GM18520 (cell line): Measurements from ENCODE around the gene ZBTB25.

Experiments used
- ATAC-seq: cut with Tn5 transposase; IDR thresholded peaks from one replicate; pipeline ENCODE4 v1.9.1; 2021; ENCODE audit not compliant: unreplicated experiment

The ZBTB25 gene

DNA sequence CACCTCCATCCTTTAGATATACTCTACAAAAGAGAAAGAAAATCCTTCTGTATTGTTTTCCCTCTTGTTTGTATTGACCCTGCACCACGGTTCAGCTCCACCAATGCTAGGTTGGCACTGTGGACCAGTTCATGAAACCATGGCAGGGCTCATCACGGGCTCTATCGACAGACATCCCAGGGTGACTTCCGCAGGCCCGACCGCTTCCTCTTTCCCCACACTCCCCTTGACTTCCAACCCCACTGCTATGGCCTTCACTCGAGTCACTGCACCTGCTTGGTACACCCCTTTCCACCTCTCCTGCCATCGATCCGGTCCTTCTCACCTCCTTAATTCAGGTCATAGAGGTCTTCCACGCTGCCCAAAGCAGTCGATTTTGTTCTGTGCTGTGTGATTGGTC lies 59.5 kb downstream of the ZBTB25 start:
- no peak for ATAC-seq

- no peak for ATAC-seq
Measured at GRCh38 chr14:64442300-64442988, 61.2 kb downstream of the ZBTB25 start.

DNA sequence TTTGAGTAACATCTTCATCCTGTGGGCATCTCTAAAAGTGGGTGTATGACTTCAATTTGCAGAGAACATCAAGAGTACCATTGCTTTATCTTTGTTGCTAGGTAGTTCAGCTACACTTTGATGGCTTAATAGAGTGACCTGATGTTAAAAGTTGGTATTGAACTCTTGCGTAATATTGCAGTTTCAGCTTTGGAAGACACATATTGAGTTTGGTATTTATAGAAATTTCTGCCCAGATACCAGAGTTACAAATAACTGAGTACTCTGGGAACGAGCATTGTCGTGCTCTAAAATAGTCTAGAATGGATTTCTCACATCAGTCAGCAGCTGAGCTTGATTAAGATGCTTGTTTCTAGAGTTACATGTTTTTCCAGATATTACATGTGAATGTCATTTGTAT lies 63.1 kb downstream of the ZBTB25 start:
- no peak for ATAC-seq

DNA sequence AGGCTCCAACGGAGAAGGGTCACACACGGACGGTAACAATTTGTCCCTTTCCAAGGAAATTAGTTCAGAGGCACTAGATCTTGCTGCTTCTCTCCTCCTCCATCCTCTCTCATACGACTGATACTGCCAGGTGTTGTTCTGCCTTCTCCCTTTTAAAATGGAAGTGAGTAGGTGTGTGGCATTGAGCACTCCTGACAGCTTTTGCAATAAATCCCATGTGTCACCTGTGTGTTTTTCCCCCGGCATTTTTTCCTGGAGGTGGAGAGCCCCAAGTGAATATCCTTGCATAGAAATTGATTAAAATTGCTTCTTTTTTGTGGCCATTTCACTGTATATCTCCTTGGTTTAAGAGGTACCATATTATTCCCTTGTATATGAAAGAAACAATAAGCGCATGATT lies 64.5 kb downstream of the ZBTB25 start:
- no peak for ATAC-seq

GRCh38 chr14:64438181-64438841 lies 65.3 kb downstream of the ZBTB25 start:
- no peak for ATAC-seq

GRCh38 chr14:64434528-64434927 lies 69.1 kb downstream of the ZBTB25 start:
- no peak for ATAC-seq

- no peak for ATAC-seq
Measured at GRCh38 chr14:64423987-64424386, 79.7 kb downstream of the ZBTB25 start.

- peak; percentile 73 for ATAC-seq
Measured at GRCh38 chr14:64422756-64423155, 80.9 kb downstream of the ZBTB25 start.

DNA sequence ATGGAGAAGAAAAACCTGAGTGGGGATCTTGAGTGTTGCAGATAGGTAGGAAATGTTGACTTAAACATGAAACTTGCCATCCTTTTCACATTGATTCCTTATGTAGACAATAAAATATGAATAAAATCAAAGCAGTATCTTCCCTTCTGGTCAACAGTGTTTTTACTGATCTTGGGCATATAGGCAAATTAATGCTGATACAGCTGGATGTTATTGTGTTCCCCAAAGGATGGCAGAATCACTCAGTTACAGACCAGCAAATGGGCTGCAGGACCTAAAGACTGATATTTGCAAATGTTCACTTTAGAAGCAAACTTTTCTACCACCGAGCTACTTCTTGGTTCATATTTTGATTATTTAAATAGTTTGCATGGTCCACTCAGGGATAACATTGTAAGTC lies 81.6 kb downstream of the ZBTB25 start:
- ATAC-seq = no peak

- ATAC-seq = no peak
Measured at GRCh38 chr14:64421166-64421565, 82.5 kb downstream of the ZBTB25 start.

- ATAC-seq = no peak
Measured at GRCh38 chr14:64419003-64419402, 84.6 kb downstream of the ZBTB25 start.

GRCh38 chr14:64417771-64418125 lies 85.9 kb downstream of the ZBTB25 start:
- ATAC-seq = no peak

DNA sequence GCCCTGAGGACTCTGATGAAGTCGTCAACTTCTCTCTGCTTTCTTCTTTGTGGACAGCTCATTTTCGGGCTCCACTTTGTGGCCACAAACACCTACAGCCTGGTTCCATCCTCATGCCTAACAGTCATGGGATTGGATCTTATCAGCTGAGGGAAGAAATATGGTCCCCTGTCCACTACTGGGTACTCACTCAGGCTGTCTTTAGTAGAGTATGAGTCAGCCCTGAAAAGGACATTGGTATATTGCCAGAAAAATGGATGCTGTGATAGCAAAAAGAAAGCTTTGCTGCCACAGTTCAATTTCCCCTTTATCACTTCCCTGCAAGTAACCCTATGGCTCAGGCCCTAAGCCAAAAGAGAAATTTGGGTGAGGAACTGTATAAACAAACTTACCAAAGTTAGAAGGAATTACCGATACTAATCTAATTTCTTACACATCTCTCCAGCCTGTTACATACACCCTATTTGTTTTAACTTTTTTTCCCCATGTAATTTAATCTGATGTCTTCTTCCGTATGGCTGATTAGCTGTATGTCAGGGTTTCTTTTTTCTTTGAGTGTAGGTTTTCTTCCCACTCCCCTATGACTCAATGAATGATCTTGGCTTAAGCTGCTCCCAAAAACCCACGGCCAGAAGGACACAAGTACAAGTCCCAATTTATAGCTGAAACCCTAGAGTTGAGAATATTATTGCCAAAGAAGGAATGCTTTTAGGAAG lies 86.4 kb downstream of the ZBTB25 start:
- ATAC-seq = no peak

GRCh38 chr14:64416348-64416932 lies 87.2 kb downstream of the ZBTB25 start:
- no peak for ATAC-seq

GRCh38 chr14:64412237-64412636 lies 91.4 kb downstream of the ZBTB25 start:
- no peak for ATAC-seq

GRCh38 chr14:64411001-64411400 lies 92.6 kb downstream of the ZBTB25 start:
- no peak for ATAC-seq

- no peak for ATAC-seq
Measured at GRCh38 chr14:64410084-64410774, 93.4 kb downstream of the ZBTB25 start.

- ATAC-seq = peak; percentile 35
Measured at GRCh38 chr14:64409126-64409920, 94.3 kb downstream of the ZBTB25 start.

GRCh38 chr14:64407329-64407728 lies 96.3 kb downstream of the ZBTB25 start:
- no peak for ATAC-seq

DNA sequence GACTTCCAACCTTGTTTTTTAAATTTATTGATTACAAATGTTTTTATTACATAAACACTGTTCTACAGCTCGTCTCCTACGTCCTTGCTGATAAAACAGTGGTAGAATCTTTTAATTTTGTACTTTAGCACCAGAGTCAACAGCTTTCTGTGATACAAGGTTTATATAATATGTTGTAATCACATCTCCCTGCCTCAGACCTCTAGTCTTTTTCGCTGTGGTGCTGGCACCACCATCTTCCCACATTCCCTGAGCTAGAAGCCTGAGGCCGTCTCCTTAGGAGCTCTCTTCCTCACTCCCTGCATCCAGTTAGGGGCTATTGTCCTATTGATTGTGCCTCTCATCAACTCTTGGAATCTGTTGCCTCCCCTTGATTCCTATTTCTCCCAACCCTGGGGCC lies 98.3 kb downstream of the ZBTB25 start:
- ATAC-seq = no peak
